Erythroblast (primary cell): ENCODE measurements around the gene MYOCOS.

Experiments
- GATA1 ChIP-seq: IDR thresholded peaks from 2 replicates; pipeline ENCODE4 v1.6.1; 2011; ENCODE audit warnings: low read depth, mild to moderate bottlenecking, control low read depth, low read length, moderate library complexity
- POLR2A ChIP-seq: IDR thresholded peaks from 2 replicates; pipeline ENCODE4 v1.6.1; 2011; ENCODE audit warnings: mild to moderate bottlenecking, low read length

DNA sequence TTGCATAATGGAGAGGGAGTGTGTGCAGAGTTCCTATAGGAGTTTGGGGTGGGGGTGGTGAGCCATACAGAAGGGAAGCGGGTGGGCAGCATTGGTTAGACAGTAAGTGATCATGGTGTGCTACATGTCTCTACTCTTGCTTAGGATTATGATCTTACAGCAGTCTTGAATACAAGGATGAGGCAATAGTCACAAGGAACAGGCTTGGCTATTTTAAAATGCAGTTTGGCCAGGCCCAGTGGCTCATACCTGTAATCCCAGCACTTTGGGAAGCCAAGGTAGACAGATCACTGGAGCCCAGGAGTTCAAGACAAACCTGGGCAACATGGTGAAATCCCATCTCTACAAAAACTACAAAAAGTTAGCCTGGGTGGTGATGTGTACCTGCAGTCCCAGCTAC is 18.2 kb downstream of the MYOCOS start:
- no peak for TF ChIP-seq POLR2A
- TF ChIP-seq GATA1 = no peak
